ENCODE measurements around the gene SLC26A11.

Gene SLC26A11

DNA sequence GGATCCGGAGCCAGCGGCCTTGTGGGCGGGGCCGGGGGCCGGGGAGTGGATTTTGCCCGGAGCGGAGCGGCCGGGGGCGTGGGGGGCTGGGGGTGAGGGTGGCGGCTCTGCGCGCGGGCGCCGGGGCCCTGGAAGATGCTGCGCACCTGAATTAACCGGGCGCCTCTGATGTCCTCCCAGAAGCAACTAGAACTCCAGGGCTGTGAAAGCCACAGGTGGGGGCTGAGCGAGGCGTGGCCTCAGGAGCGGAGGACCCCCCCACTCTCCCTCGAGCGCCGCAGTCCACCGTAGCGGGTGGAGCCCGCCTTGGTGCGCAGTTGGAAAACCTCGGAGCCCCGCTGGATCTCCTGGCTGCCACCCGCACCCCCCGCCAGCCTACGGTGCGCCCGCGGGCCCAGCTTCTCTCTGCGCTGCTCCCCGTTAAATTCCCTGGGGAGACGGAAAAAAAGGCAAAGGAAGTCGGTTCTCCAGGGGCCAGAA, 549 bp downstream of the SLC26A11 start:
- no peak for DNase-seq (ENCODE audit: low read depth)
- TF ChIP-seq, protein P1, sequence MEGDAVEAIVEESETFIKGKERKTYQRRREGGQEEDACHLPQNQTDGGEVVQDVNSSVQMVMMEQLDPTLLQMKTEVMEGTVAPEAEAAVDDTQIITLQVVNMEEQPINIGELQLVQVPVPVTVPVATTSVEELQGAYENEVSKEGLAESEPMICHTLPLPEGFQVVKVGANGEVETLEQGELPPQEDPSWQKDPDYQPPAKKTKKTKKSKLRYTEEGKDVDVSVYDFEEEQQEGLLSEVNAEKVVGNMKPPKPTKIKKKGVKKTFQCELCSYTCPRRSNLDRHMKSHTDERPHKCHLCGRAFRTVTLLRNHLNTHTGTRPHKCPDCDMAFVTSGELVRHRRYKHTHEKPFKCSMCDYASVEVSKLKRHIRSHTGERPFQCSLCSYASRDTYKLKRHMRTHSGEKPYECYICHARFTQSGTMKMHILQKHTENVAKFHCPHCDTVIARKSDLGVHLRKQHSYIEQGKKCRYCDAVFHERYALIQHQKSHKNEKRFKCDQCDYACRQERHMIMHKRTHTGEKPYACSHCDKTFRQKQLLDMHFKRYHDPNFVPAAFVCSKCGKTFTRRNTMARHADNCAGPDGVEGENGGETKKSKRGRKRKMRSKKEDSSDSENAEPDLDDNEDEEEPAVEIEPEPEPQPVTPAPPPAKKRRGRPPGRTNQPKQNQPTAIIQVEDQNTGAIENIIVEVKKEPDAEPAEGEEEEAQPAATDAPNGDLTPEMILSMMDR (conservative IDR thresholded peaks at IDR 0.05; ENCODE audit: control insufficient read depth, insufficient read depth, low read depth, low read length): no peak
- H3K4me3 ChIP-seq (ENCODE audit: control insufficient read depth, low read depth, low read length): peak overlapping the region; percentile 75

DNA sequence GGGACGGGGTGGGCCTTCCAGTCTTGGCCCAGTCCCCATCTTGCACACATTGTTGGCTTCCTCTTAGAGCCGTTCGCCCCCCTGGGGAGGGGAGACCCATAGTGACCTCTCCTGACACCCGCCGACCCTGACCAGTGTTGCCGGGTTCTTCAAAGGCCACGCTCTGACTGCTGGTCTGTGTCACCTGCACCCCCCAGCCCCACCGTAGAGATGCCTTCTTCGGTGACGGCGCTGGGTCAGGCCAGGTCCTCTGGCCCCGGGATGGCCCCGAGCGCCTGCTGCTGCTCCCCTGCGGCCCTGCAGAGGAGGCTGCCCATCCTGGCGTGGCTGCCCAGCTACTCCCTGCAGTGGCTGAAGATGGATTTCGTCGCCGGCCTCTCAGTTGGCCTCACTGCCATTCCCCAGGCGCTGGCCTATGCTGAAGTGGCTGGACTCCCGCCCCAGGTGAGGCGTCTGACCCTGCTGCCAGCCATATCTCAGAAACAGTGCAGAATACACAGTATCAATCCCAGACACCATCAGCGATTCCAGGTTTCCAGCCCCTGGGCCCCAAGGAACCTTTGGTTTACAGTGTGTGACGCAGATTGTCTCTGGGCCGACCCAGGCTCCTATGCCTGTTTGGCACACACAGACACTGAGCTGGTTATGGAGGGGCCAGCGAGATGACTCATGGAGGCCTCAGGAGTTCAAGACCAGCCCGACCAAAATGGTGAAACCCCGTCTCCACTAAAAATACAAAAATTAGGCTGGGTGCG, 1.3 kb downstream of the SLC26A11 start:
- H3K4me3 ChIP-seq (ENCODE audit: control insufficient read depth, low read depth, low read length): peak overlapping the region; percentile 75
- TF ChIP-seq, protein P1 (conservative IDR thresholded peaks at IDR 0.05; ENCODE audit: control insufficient read depth, insufficient read depth, low read depth, low read length): no peak
- DNase-seq (ENCODE audit: low read depth): no peak

DNA sequence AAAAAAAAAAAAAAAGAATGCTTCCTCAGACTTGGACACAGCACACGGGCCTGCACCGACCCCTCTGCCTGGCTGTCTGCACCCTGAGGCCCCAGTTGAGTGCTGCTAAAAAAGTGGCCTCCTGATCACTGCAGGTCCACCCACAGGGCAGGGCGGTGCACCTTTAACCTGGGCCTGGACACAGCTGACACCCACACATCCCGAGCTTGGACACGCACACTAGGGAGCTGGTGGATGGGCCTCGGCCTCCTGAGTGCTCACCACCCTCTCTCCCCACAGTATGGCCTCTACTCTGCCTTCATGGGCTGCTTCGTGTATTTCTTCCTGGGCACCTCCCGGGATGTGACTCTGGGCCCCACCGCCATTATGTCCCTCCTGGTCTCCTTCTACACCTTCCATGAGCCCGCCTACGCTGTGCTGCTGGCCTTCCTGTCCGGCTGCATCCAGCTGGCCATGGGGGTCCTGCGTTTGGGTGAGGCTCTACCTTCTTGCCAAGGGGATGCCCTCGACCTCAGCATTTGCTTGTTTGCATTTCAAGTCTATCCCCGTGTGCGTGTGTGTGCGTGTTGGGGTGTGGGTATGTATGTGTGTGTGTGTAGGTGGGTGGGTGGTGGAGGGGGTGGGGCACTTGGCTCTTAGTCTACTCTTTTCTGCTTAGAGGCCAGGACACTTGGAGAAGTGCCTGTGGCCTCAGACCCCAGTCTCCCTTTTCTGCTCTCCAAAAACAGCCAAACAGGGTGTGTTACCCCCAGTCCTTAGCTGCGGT, 2.3 kb downstream of the SLC26A11 start:
- DNase-seq (ENCODE audit: low read depth): no peak
- TF ChIP-seq, protein P1 (conservative IDR thresholded peaks at IDR 0.05; ENCODE audit: control insufficient read depth, insufficient read depth, low read depth, low read length): no peak
- no peak overlapping the region for H3K4me3 ChIP-seq (ENCODE audit: control insufficient read depth, low read depth, low read length)

DNA sequence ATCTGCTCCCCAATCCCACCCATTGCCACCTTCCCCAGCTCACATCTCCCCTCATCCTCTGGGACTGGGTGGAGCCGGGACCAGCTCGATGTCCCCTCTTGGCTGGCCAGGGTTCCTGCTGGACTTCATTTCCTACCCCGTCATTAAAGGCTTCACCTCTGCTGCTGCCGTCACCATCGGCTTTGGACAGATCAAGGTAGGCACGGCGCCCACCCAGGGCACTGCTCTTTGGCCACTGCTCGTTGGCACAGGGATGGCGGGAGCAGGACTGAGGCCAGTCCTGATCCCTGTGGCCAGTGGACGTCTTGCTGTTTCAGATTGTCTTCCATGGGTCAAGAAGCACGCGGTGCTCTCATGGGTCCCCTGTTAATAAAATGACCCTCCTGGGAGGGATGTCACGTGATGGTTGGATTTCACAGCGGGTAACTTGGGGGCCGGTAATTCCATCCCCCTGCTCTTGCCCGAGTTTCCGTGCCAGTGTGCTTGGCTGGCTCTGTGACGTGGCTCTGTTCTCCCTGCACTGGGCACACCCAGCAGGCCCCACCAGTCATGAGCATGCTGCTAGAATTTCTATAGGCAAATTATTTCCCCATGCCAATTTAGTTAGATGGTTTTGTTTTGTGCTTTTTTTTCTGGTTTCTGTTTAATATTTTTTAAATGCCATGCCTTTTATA, 3.1 kb downstream of the SLC26A11 start:
- TF ChIP-seq, protein P1 (conservative IDR thresholded peaks at IDR 0.05; ENCODE audit: control insufficient read depth, insufficient read depth, low read depth, low read length): no peak
- no peak for DNase-seq (ENCODE audit: low read depth)

DNA sequence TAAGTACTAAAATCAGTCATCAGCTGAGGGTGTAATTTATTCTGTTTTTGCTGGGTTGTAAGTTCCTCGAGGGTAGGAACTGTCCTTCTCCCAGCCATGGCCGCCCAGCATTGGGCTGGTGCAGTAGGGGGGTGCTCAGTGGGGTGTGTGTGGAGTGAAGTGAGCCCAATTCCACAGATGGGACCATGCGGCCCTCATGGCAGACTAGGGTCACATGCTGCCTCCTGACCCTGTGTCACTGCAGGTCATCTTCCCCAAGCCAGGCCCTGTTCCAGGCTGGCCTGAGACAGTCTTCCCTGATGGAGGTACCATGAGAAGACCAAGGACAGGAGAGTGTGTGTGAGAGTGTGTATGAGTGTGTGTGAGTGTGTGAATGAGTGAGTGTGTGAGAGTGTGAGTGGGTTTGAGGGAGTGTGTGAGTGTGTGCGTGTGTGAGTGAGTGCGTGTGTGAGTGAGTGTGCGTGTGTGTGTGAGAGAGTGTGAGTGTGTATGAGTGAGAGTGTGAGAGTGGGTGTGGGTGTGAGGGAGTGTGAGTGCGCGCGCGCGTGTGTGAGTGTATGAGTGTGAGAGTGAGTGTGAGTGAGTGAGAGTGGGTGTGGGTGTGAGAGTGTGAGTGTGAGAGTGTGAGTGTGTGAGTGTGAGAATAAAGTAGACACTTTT, 3.7 kb downstream of the SLC26A11 start:
- DNase-seq (ENCODE audit: low read depth): no peak
- TF ChIP-seq, protein P1 (conservative IDR thresholded peaks at IDR 0.05; ENCODE audit: control insufficient read depth, insufficient read depth, low read depth, low read length): no peak
- no peak overlapping the region for H3K4me3 ChIP-seq (ENCODE audit: control insufficient read depth, low read depth, low read length)

More for the DNA sequence above, 3.1 kb downstream of the SLC26A11 start:
- no peak overlapping the region for H3K4me3 ChIP-seq (ENCODE audit: control insufficient read depth, low read depth, low read length)

DNA sequence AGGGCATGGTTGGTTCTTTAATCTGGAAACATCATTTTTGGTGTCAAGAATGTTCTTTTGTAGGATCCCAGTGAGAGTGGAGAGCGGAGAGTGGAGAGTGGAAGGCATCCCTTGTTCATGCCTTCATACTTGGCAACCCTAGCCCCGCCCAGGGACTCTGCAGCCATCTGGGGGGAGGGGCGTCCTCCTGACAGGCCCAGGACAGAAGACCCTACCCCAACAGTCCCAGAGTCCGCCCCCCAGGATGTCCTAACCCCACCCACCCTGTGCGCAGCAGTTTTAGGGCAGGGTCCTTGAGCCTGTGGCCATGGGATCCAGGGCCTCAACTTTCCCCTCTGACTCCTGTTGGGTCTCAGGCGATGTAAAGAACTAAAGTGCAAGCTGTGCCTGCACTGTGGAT, 4.5 kb downstream of the SLC26A11 start:
- no peak for DNase-seq (ENCODE audit: low read depth)
- no peak overlapping the region for H3K4me3 ChIP-seq (ENCODE audit: control insufficient read depth, low read depth, low read length)
- TF ChIP-seq, protein P1 (conservative IDR thresholded peaks at IDR 0.05; ENCODE audit: control insufficient read depth, insufficient read depth, low read depth, low read length): no peak
